HepG2 (cell line): ENCODE measurements around the gene ZNF287. TPM values are rescaled to one million over a fixed set of nuclear protein-coding genes. Genes with fewer than 3 reads are reported as not detected.

Source experiments
- ASH2L ChIP-seq: fragments of 300-600, 200-600 bp; sonication (generic); IDR thresholded peaks from 2 replicates; pipeline ENCODE4 v1.7.0; 2017; ENCODE audit warnings: low read depth, mild to moderate bottlenecking, moderate library complexity, mixed read lengths, low read length; ENCODE audit not compliant: insufficient read length
- EHMT2 ChIP-seq: fragments of 200-600 bp; sonication (generic); IDR thresholded peaks from 2 replicates; pipeline ENCODE4 v1.7.0; 2017; ENCODE audit warnings: antibody characterized with exemption, low read depth, low read length, borderline replicate concordance
- ELF1 ChIP-seq: sonication (generic); formaldehyde crosslinking; IDR thresholded peaks from 2 replicates; pipeline ENCODE4 v1.4.0; 2020; ENCODE audit warnings: missing genetic modification reagents
- ISL2 ChIP-seq: sonication (generic); formaldehyde crosslinking; IDR thresholded peaks from 2 replicates; pipeline ENCODE4 v1.5.0; 2020; ENCODE audit warnings: missing genetic modification reagents
- KDM3A ChIP-seq: IDR thresholded peaks from 2 replicates; pipeline ENCODE4 v1.6.1; 2018; ENCODE audit warnings: low read depth, missing compliant biosample characterization
- MAZ ChIP-seq, 2 experiments: sonication (generic) in 1 of 2; formaldehyde crosslinking in 1 of 2; IDR thresholded peaks; 2 replicates each; pipeline versions ENCODE4 v1.5.0 to v1.6.1; 2012 to 2020; ENCODE audit warnings: low read depth in 2 of 2, mild to moderate bottlenecking in 2 of 2, borderline replicate concordance in 1 of 2, improper control_type of control experiment in 1 of 2, low read length in 1 of 2, missing genetic modification reagents in 1 of 2, moderate library complexity in 1 of 2
- MIER2 ChIP-seq: IDR thresholded peaks from 2 replicates; pipeline ENCODE4 v1.6.1; 2016; ENCODE audit warnings: missing biosample characterization, missing genetic modification reagents
- SMC3 ChIP-seq: IDR thresholded peaks from 2 replicates; pipeline ENCODE4 v1.6.1; 2011; ENCODE audit warnings: low read length, improper control_type of control experiment
- TSC22D2 ChIP-seq: sonication (generic); formaldehyde crosslinking; IDR thresholded peaks from 2 replicates; pipeline ENCODE4 v1.5.1; 2020; ENCODE audit warnings: missing genetic modification reagents, mild to moderate bottlenecking, borderline replicate concordance
- ZNF615 ChIP-seq: sonication (generic); formaldehyde crosslinking; IDR thresholded peaks from 2 replicates; pipeline ENCODE4 v1.5.0; 2020; ENCODE audit warnings: mild to moderate bottlenecking, missing genetic modification reagents, borderline replicate concordance
- polyA plus RNA-seq, 8 experiments: library from polyadenylated mRNA; depleted of rRNA in 3 of 8; stranded (reverse) in 7 of 8; unstranded in 1 of 8; fragments of >200 nt; fragmentation: Illumina TruSeq in 4 of 8; extraction: Trizol in 4 of 8; gene quantifications; 2 replicates each; pipeline versions ENCODE4 v1.2.1 to v1.2.3, GENCODE V29; 2011 to 2016; ENCODE audit warnings: low read depth in 4 of 8, missing spikeins in 1 of 8, mixed read lengths in 1 of 8; ENCODE audit not compliant: insufficient read depth in 1 of 8
- total RNA-seq, 5 experiments: library from RNA; depleted of rRNA; stranded (reverse); fragments of >200 nt; fragmentation: Illumina TruSeq; extraction: Trizol; gene quantifications; 2 replicates each; pipeline ENCODE4 v1.2.3, GENCODE V29; 2016; ENCODE audit warnings: low read depth in 1 of 5
- TF ChIP-seq, protein P1 (sequence below): sonication (generic); formaldehyde crosslinking; IDR thresholded peaks from 2 replicates; pipeline ENCODE4 v1.5.0; 2020; ENCODE audit warnings: missing genetic modification reagents
- TF ChIP-seq, protein P2 (sequence below), 2 experiments: sonication (generic) in 1 of 2; formaldehyde crosslinking in 1 of 2; IDR thresholded peaks; 2 replicates each; pipeline versions ENCODE4 v1.5.1 to v1.6.1; 2011 to 2020; ENCODE audit warnings: borderline replicate concordance in 1 of 2, low read depth in 1 of 2, low read length in 1 of 2, mild to moderate bottlenecking in 1 of 2, missing genetic modification reagents in 1 of 2, moderate library complexity in 1 of 2
- TF ChIP-seq, protein P3 (sequence below): sonication (generic); IDR thresholded peaks from 2 replicates; pipeline ENCODE4 v1.6.1; 2016; ENCODE audit warnings: low read depth, borderline replicate concordance
- TF ChIP-seq, protein P4 (sequence below): sonication (generic); formaldehyde crosslinking; IDR thresholded peaks from 2 replicates; pipeline ENCODE4 v1.5.0; 2020; ENCODE audit warnings: mild to moderate bottlenecking, missing genetic modification reagents
- TF ChIP-seq, protein P5 (sequence below): sonication (generic); formaldehyde crosslinking; IDR thresholded peaks from 2 replicates; pipeline ENCODE4 v1.8.1; 2023; ENCODE audit warnings: mild to moderate bottlenecking, missing genetic modification reagents, borderline replicate concordance
- TF ChIP-seq, protein P6 (sequence below): sonication (generic); formaldehyde crosslinking; IDR thresholded peaks from 2 replicates; pipeline ENCODE4 v1.4.0; 2020; ENCODE audit warnings: missing genetic modification reagents, borderline replicate concordance

The ZNF287 gene
- total and polyA plus RNA-seq, 2 of the 13 experiments (the other 11 are each of a cell fraction or from before 2014, with no cell fraction given): 0.21 TPM; not detected in 1

DNA sequence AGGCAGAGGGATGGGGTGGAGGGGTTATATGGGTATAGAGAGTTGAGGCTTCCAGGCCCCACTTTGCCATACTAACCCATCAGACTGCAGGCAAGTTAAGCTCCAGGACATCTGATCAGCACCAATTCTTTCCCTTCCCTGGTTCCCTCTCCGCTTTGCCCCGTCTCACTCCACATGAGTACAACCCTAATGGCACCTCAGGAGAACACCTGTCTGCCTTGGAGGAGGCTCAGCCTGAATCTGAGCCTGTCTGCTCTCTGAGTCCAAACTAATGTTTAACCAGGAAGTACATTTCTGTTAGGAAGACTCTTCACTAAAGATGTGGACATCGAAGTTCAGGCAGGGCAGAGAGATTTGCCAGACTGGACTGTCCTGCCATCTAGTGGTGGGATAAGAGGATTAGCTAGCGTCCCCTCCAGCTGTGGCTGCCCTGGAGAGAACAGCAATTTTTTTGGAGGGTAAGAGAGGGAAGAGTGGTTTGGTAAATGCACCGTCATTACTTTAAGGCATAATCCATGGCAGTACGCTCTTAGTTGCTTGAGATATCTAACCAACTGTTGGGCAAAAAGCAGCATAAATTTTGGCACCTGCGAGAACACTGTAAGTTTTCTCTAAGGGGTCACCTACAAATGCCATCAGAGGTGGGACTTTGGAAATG lies 47.8 kb downstream of the ZNF287 start (continued):
- TF ChIP-seq, protein P1, sequence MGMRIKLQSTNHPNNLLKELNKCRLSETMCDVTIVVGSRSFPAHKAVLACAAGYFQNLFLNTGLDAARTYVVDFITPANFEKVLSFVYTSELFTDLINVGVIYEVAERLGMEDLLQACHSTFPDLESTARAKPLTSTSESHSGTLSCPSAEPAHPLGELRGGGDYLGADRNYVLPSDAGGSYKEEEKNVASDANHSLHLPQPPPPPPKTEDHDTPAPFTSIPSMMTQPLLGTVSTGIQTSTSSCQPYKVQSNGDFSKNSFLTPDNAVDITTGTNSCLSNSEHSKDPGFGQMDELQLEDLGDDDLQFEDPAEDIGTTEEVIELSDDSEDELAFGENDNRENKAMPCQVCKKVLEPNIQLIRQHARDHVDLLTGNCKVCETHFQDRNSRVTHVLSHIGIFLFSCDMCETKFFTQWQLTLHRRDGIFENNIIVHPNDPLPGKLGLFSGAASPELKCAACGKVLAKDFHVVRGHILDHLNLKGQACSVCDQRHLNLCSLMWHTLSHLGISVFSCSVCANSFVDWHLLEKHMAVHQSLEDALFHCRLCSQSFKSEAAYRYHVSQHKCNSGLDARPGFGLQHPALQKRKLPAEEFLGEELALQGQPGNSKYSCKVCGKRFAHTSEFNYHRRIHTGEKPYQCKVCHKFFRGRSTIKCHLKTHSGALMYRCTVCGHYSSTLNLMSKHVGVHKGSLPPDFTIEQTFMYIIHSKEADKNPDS (CRISPR knock-in tag): no peak
- TF ChIP-seq TSC22D2 (CRISPR knock-in tag): no peak
- TF ChIP-seq ZNF615 (CRISPR knock-in tag): no peak
- TF ChIP-seq ISL2: 0 out of 2 replicates have a peak, but pooled peaks have one; percentile 29
- TF ChIP-seq, protein P2, sequence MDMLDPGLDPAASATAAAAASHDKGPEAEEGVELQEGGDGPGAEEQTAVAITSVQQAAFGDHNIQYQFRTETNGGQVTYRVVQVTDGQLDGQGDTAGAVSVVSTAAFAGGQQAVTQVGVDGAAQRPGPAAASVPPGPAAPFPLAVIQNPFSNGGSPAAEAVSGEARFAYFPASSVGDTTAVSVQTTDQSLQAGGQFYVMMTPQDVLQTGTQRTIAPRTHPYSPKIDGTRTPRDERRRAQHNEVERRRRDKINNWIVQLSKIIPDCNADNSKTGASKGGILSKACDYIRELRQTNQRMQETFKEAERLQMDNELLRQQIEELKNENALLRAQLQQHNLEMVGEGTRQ (IDR thresholded peaks at IDR 0.05; ENCODE audit: low read depth, low read length): no peak
- TF ChIP-seq, protein P2 (CRISPR knock-in tag; IDR thresholded peaks at IDR 0.05; ENCODE audit: borderline replicate concordance): no peak
- peak; percentile 99 for TF ChIP-seq SMC3
- TF ChIP-seq, protein P3, sequence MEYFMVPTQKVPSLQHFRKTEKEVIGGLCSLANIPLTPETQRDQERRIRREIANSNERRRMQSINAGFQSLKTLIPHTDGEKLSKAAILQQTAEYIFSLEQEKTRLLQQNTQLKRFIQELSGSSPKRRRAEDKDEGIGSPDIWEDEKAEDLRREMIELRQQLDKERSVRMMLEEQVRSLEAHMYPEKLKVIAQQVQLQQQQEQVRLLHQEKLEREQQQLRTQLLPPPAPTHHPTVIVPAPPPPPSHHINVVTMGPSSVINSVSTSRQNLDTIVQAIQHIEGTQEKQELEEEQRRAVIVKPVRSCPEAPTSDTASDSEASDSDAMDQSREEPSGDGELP: peak; percentile 40; the same call in 1 of the 2 replicates
- TF ChIP-seq ELF1 (CRISPR knock-in tag): peak; percentile 90
- TF ChIP-seq MAZ (IDR thresholded peaks at IDR 0.05; ENCODE audit: borderline replicate concordance, low read depth, low read length): no peak
- 0 out of 2 replicates have a peak, but pooled peaks have one; percentile 22 for TF ChIP-seq MAZ (CRISPR knock-in tag; IDR thresholded peaks at IDR 0.05; ENCODE audit: low read depth)
- TF ChIP-seq, protein P4, sequence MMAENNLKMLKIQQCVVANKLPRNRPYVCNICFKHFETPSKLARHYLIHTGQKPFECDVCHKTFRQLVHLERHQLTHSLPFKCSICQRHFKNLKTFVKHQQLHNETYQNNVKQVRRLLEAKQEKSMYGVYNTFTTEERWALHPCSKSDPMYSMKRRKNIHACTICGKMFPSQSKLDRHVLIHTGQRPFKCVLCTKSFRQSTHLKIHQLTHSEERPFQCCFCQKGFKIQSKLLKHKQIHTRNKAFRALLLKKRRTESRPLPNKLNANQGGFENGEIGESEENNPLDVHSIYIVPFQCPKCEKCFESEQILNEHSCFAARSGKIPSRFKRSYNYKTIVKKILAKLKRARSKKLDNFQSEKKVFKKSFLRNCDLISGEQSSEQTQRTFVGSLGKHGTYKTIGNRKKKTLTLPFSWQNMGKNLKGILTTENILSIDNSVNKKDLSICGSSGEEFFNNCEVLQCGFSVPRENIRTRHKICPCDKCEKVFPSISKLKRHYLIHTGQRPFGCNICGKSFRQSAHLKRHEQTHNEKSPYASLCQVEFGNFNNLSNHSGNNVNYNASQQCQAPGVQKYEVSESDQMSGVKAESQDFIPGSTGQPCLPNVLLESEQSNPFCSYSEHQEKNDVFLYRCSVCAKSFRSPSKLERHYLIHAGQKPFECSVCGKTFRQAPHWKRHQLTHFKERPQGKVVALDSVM (CRISPR knock-in tag): 0 out of 2 replicates have a peak, but pooled peaks have one; percentile 26
- TF ChIP-seq KDM3A: 0 out of 2 replicates have a peak, but pooled peaks have one; percentile 36
- TF ChIP-seq, protein P5, sequence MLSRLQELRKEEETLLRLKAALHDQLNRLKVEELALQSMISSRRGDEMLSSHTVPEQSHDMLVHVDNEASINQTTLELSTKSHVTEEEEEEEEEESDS (CRISPR knock-in tag): no peak
- TF ChIP-seq EHMT2: no peak
- TF ChIP-seq, protein P6, sequence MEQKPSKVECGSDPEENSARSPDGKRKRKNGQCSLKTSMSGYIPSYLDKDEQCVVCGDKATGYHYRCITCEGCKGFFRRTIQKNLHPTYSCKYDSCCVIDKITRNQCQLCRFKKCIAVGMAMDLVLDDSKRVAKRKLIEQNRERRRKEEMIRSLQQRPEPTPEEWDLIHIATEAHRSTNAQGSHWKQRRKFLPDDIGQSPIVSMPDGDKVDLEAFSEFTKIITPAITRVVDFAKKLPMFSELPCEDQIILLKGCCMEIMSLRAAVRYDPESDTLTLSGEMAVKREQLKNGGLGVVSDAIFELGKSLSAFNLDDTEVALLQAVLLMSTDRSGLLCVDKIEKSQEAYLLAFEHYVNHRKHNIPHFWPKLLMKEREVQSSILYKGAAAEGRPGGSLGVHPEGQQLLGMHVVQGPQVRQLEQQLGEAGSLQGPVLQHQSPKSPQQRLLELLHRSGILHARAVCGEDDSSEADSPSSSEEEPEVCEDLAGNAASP (CRISPR knock-in tag): peak; percentile 51; the same call in 1 of the 2 replicates
- TF ChIP-seq MIER2 (CRISPR knock-in tag): 0 out of 2 replicates have a peak, but pooled peaks have one; percentile 35
- TF ChIP-seq ASH2L: peak; percentile 24
